Skeletal muscle tissue (tissue), 4 donors: ENCODE measurements around the gene C1orf105. TPM values are rescaled to one million over a fixed set of nuclear protein-coding genes. Genes with fewer than 3 reads are reported as not detected.

ENCODE experiments used
- H3K27ac ChIP-seq: one replicate; pipeline ENCODE4 v1.7.0; 2013; ENCODE audit warnings: mild to moderate bottlenecking, low read depth, low read length, inconsistent platforms
- H3K27me3 ChIP-seq, 3 donors: one replicate each; pipeline ENCODE4 v1.7.0; 2013; ENCODE audit warnings: low read length in 3 of 3; ENCODE audit not compliant: control insufficient read depth in 3 of 3, insufficient read depth in 3 of 3
- H3K36me3 ChIP-seq, 3 donors: one replicate each; pipeline ENCODE4 v1.7.0; 2013; ENCODE audit warnings: low read length in 3 of 3; ENCODE audit not compliant: control insufficient read depth in 3 of 3, insufficient read depth in 3 of 3
- H3K4me1 ChIP-seq, 3 donors: one replicate each; pipeline ENCODE4 v1.7.0; 2013; ENCODE audit warnings: low read length in 3 of 3, mild to moderate bottlenecking in 3 of 3; ENCODE audit not compliant: control insufficient read depth in 3 of 3, insufficient read depth in 3 of 3
- H3K4me3 ChIP-seq, 3 donors: one replicate each; pipeline ENCODE4 v1.7.0; 2013; ENCODE audit warnings: low read length in 3 of 3
- H3K9ac ChIP-seq, 3 donors: one replicate each; pipeline ENCODE4 v1.7.0; 2013; ENCODE audit warnings: low read length in 3 of 3, mild to moderate bottlenecking in 3 of 3, moderate library complexity in 2 of 3, low read depth in 1 of 3
- H3K9me3 ChIP-seq, 3 donors: one replicate each; pipeline ENCODE4 v1.7.0; 2013; ENCODE audit warnings: low read length in 3 of 3; ENCODE audit not compliant: control insufficient read depth in 3 of 3
- total RNA-seq: library from RNA; depleted of rRNA; stranded (reverse); fragments of >200 nt; gene quantifications from one replicate; pipeline ENCODE4 v1.2.3, GENCODE V29; 2014
- donor health status: Osteomylitis.

The C1orf105 gene
- total RNA-seq, 1 donor from 2014 or later: 44.4 TPM

DNA sequence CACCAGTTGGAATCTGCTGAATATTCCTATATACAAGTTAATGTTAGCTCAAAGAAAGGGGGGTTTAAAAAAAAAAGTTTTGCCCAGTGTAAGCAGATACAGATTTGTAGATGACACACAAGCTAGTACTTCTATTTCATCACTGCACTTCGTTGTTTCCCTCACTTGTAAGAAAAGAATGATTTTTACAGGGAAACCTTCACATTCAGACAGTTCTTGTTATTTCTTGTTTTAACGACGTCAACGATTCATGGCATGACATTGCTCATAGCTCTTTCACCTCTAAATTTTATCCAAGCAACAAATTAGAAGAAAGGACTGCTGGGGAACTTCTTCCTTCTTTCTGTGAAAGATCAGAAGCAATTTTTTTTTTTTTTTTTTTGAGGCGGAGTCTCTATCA lies 25.7 kb upstream of the C1orf105 start:
- Histone ChIP-seq H3K4me3 (no peak overlapping the region), H3K27me3 (no peaks in the 10 kb centered on the region), H3K36me3 (no peaks in the 10 kb centered on the region), H3K9ac (no peak overlapping the region), H3K9me3 (no peaks in the 10 kb centered on the region), H3K27ac (peak overlapping the region; percentile 34), H3K4me1 (peaks cover 8 to 12% (median 8%) of the 10 kb centered on the region in 3 donors)

GRCh38 chr1:172395576-172395975 lies 24.9 kb upstream of the C1orf105 start:
- H3K4me1 ChIP-seq: peaks cover 8 to 9% (median 8%) of the 10 kb centered on the region in 3 donors
- H3K36me3 ChIP-seq: no peaks in the 10 kb centered on the region
- no peak overlapping the region for H3K9ac ChIP-seq
- no peak overlapping the region for H3K4me3 ChIP-seq
- no peak overlapping the region for H3K27ac ChIP-seq
- no peaks in the 10 kb centered on the region for H3K9me3 ChIP-seq
- no peaks in the 10 kb centered on the region for H3K27me3 ChIP-seq

DNA sequence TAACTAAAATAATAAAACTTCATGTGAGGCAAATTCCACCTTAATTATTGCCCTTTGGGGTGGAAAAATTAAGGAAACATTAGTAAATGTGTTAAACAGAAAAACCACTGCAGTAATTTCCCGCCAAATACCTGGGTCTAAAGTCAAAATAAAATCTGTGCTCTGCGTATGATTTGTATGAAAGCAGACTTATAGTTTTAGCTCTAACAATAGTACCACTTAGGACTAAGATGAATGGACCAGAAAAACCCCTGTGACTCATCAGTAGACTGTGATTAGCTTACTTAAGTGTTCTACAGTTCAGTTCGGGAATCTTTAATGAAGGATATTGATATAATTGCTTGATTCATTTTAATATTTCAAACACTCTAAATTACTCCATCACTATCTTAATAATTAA lies 23.3 kb upstream of the C1orf105 start:
- Histone ChIP-seq H3K27me3 (no peaks in the 10 kb centered on the region), H3K4me1 (peaks cover 4 to 8% (median 6%) of the 10 kb centered on the region in 3 donors), H3K36me3 (no peaks in the 10 kb centered on the region), H3K4me3 (no peak overlapping the region), H3K9ac (no peak overlapping the region), H3K27ac (no peak overlapping the region), H3K9me3 (no peaks in the 10 kb centered on the region)

GRCh38 chr1:172397633-172398032 lies 22.9 kb upstream of the C1orf105 start:
- Histone ChIP-seq H3K27ac (no peak overlapping the region), H3K9ac (no peak overlapping the region)

GRCh38 chr1:172398193-172398592 lies 22.3 kb upstream of the C1orf105 start:
- Histone ChIP-seq H3K4me1 (peaks cover 4 to 8% (median 6%) of the 10 kb centered on the region in 3 donors), H3K4me3 (no peak overlapping the region), H3K9me3 (no peaks in the 10 kb centered on the region), H3K36me3 (no peaks in the 10 kb centered on the region), H3K27me3 (no peaks in the 10 kb centered on the region), H3K27ac (peak overlapping the region; percentile 32), H3K9ac (no peak overlapping the region)

More at GRCh38 chr1:172397633-172398032, 22.9 kb upstream of the C1orf105 start:
- Histone ChIP-seq H3K4me1 (peaks cover 4 to 8% (median 6%) of the 10 kb centered on the region in 3 donors), H3K36me3 (no peaks in the 10 kb centered on the region), H3K27me3 (no peaks in the 10 kb centered on the region), H3K9me3 (no peaks in the 10 kb centered on the region), H3K4me3 (no peak overlapping the region)

DNA sequence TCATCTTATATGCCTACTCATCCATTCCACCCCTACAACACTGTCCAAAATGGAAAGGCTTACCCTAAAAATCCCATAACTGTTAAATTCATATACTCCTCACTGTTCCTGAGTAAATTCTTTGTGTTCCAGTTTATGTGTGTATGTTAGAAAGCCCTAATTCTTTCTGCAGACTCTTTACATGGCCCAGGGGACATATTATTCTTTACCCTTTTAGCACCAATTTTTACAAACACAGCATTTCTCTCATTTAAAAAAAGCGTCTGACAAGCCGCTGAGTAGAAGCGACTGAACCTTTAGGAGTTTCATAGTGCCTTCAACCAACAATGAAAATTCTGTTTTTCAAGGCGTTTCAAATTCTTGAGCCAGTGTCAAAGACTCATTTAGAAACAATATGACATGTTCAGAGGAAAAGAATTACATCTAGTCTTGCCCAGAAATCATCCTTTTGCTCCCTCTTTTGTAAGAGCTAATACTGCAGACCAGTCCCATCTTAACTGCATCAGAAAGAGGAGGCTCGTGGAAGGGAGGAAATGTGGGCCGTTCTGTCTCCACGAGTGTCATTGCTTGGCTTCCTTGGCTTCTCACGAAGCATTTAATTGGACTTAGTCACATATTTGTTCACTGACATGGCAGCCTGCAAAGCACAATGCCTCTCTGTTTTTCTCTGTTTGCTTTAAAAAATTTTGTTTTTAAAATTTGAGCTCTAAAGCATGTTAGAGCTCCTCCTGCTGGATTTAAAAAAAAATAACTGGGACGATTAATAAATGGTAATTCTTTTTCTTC lies 21.3 kb upstream of the C1orf105 start:
- Histone ChIP-seq H3K4me3 (peak overlapping the region in 1 of 3 donors; percentile 52), H3K4me1 (peaks cover 3 to 5% (median 4%) of the 10 kb centered on the region in 3 donors), H3K27me3 (no peaks in the 10 kb centered on the region), H3K27ac (peak overlapping the region; percentile 32), H3K9ac (no peak overlapping the region), H3K36me3 (no peaks in the 10 kb centered on the region), H3K9me3 (no peaks in the 10 kb centered on the region)

- Histone ChIP-seq H3K4me1 (peaks cover 2 to 4% (median 3%) of the 10 kb centered on the region in 3 donors), H3K9me3 (no peaks in the 10 kb centered on the region), H3K4me3 (no peak overlapping the region), H3K27ac (peak overlapping the region; percentile 56), H3K9ac (peak overlapping the region in 1 of 3 donors; percentile 8), H3K36me3 (no peaks in the 10 kb centered on the region), H3K27me3 (no peaks in the 10 kb centered on the region)
Measured at GRCh38 chr1:172399756-172400721, 20.4 kb upstream of the C1orf105 start.

DNA sequence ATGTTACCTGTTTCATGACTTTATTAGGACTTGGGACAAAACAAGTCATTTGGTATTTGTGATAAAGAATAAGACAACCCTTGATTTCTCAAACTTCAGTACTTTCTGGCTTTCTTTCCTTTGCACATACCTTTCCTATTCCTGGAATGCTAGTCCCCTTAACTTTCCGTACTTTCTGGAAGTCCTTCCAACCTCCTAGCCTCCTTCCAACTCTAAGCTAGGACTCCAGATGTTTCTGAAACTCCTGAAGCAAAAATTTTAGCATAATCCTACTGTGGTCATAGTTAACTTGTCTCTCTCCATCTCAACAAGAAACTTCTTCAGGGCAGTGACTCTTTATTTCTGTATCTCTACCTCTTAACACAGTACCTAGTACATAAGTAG lies 19.8 kb upstream of the C1orf105 start:
- Histone ChIP-seq H3K4me1 (peaks cover 2 to 4% (median 3%) of the 10 kb centered on the region in 3 donors), H3K9ac (no peak overlapping the region), H3K4me3 (no peak overlapping the region), H3K27me3 (no peaks in the 10 kb centered on the region), H3K9me3 (no peaks in the 10 kb centered on the region), H3K36me3 (no peaks in the 10 kb centered on the region), H3K27ac (no peak overlapping the region)

GRCh38 chr1:172401477-172401876 lies 19.0 kb upstream of the C1orf105 start:
- Histone ChIP-seq H3K4me1 (peaks cover 2 to 4% (median 3%) of the 10 kb centered on the region in 3 donors), H3K27me3 (no peaks in the 10 kb centered on the region), H3K9ac (no peak overlapping the region)

More at GRCh38 chr1:172401477-172401876, 19.0 kb upstream of the C1orf105 start:
- no peak overlapping the region for H3K27ac ChIP-seq
- H3K4me3 ChIP-seq: no peak overlapping the region
- no peaks in the 10 kb centered on the region for H3K36me3 ChIP-seq
- no peaks in the 10 kb centered on the region for H3K9me3 ChIP-seq
